ENCODE measurements around the gene RFLNA. TPM values are rescaled to one million over a fixed set of nuclear protein-coding genes. Genes with fewer than 3 reads are reported as not detected.

The RFLNA gene
- total and polyA plus RNA-seq, 2 of the 13 experiments (the other 11 are each of a cell fraction or from before 2014, with no cell fraction given): not detected

GRCh38 chr12:124345795-124346194 is 50.9 kb downstream of the RFLNA start:
- H3K27ac ChIP-seq (ENCODE audit: extremely low read length, insufficient read depth, low read length): no peak overlapping the region
- in situ Hi-C loops (cut with HindIII; ENCODE audit: extremely low pct_ligation_motif_present, low pct_unique_long_range_greater_than_20kb) (no loop called here), intact Hi-C loops (cut with micrococcal nuclease; ENCODE audit: unreplicated experiment) (no loop called here)
- no peaks in the 10 kb centered on the region for H3K27me3 ChIP-seq (ENCODE audit: control insufficient read depth in 1 of 2, insufficient read depth in 2 of 2, low read length in 2 of 2)
- no TSS peak for BruUV-seq (replicated peaks)
- ATAC-seq (no peak), FAIRE-seq (no peak), DNase-seq (ENCODE audit: low spot score) (no peak)
- H3K9me3 ChIP-seq (ENCODE audit: low read length): no peaks in the 10 kb centered on the region
- H3K4me2 ChIP-seq (ENCODE audit: low read depth, low read length): no peak overlapping the region
- H3K9ac ChIP-seq (ENCODE audit: insufficient read depth, low read depth, low read length): no peak overlapping the region
- 97% methylated on average over 13 of the region's 13 CpGs for WGBS (ENCODE audit: low lambda C conversion rate)
- H3K79me2 ChIP-seq (ENCODE audit: insufficient read depth, low read length): no peaks in the 10 kb centered on the region
- TF ChIP-seq ZNF777 (CRISPR knock-in tag; IDR thresholded peaks at IDR 0.05) (no peak), CSRNP2 (CRISPR knock-in tag; conservative IDR thresholded peaks at IDR 0.05; ENCODE audit: low read depth) (no peak), ZNF234 (CRISPR knock-in tag; conservative IDR thresholded peaks at IDR 0.05) (no peak), ZNF468 (CRISPR knock-in tag; IDR thresholded peaks at IDR 0.05) (no peak), ZNF768 (CRISPR knock-in tag; IDR thresholded peaks at IDR 0.05) (peak; percentile 68), KDM1A (CRISPR knock-in tag; IDR thresholded peaks at IDR 0.05) (no peak), HNRNPUL1 (IDR thresholded peaks at IDR 0.05; ENCODE audit: low read depth, low read length) (no peak), RORA (CRISPR knock-in tag; IDR thresholded peaks at IDR 0.05) (no peak)
- H3K36me3 ChIP-seq (replicated peaks in 1 of 2; ENCODE audit: control insufficient read depth in 1 of 2, insufficient read depth in 2 of 2, low read length in 2 of 2): peaks cover 23 to 59% of the 10 kb centered on the region in 2 experiments; a peak in 4 of 5 replicates
- H2AFZ ChIP-seq (ENCODE audit: low read length): no peak overlapping the region
- no peak overlapping the region for H3K4me3 ChIP-seq (replicated peaks in 1 of 3; ENCODE audit: insufficient read depth in 1 of 3, low read depth in 2 of 3, low read length in 3 of 3)
- no peaks in the 10 kb centered on the region for H3K4me1 ChIP-seq (ENCODE audit: insufficient read depth, low read length)
- ChIA-PET POLR2A (no interaction called here), CTCF (ENCODE audit: low intra/inter-chr PET ratio, low total read pairs) (no interaction called here)
- H4K20me1 ChIP-seq (ENCODE audit: insufficient read depth, low read length): no peaks in the 10 kb centered on the region
